Measurements from ENCODE around the gene KDM5B.
"Not testable (repeated sequence)": the region's sequence is repeated elsewhere in the genome, so short reads cannot be mapped to it uniquely, and the experiment has no call there.

Gene KDM5B

DNA sequence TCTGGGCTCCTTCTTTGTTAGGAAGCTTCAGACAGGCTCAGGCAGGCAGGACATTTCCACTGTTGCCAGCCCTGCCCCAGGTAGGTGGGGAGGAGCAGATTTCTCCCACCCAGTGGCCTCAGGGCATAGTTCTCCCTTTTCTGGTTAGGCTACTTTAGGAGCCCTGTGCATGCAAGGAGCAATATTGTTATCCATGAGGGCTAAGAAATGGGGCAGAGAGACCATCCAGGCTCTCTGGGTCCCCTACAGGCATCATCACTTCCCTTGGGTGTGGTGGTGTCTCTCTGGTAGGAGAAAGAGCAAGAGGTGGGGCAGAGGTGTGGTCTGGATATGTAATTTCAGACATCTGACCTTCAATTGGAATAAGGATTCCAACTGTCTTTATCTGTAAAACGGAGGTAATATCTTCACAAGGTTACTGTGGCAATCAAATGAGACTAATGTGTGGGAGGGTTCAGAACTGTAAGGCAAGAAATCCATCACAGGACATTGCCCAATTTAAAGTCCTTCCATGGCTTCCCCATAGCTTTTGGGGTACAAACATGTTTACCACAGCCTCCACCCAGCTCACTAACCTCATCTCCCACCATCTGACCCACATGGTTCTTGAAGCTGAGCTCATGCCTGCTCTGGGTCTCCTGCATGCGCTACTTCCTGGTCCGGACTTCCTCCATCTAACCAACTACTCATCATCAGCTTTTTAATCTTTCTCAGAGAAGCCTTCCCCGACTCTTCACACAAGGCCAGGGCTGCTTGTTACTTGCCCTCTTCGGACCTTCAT is 28.6 kb upstream of the KDM5B start:
- H3K27ac ChIP-seq (ENCODE audit: low read depth, low read length), result no peak overlapping the region
- no peaks in the 10 kb centered on the region for H3K9me3 ChIP-seq (ENCODE audit: low read length)
- no peaks in the 10 kb centered on the region for H3K4me1 ChIP-seq (ENCODE audit: insufficient read depth, low read length)
- H3K4me3 ChIP-seq (ENCODE audit: low read depth in 1 of 2, low read length in 2 of 2), result no peak overlapping the region
- no peaks in the 10 kb centered on the region for H3K36me3 ChIP-seq (ENCODE audit: insufficient read depth, low read length)
- no peak overlapping the region for H3K9ac ChIP-seq (ENCODE audit: low read length)
- no peaks in the 10 kb centered on the region for H3K27me3 ChIP-seq (ENCODE audit: control insufficient read depth in 1 of 2, insufficient read depth in 2 of 2, low read length in 2 of 2)

- Histone ChIP-seq H3K27me3 (ENCODE audit: control insufficient read depth in 1 of 2, insufficient read depth in 2 of 2, low read length in 2 of 2) (no peaks in the 10 kb centered on the region), H3K27ac (ENCODE audit: low read depth, low read length) (no peak overlapping the region)
Observed at GRCh38 chr1:202835548-202836072, 27.4 kb upstream of the KDM5B start.

GRCh38 chr1:202834771-202835547 is 26.7 kb upstream of the KDM5B start:
- no peaks in the 10 kb centered on the region for H3K4me1 ChIP-seq (ENCODE audit: insufficient read depth, low read length)
- H3K9me3 ChIP-seq (ENCODE audit: low read length), result no peaks in the 10 kb centered on the region
- H3K27ac ChIP-seq (ENCODE audit: low read depth, low read length), result no peak overlapping the region
- H3K9ac ChIP-seq (ENCODE audit: low read length), result no peak overlapping the region
- no peaks in the 10 kb centered on the region for H3K36me3 ChIP-seq (ENCODE audit: insufficient read depth, low read length)
- no peak overlapping the region for H3K4me3 ChIP-seq (ENCODE audit: low read depth in 1 of 2, low read length in 2 of 2)
- no peaks in the 10 kb centered on the region for H3K27me3 ChIP-seq (ENCODE audit: control insufficient read depth in 1 of 2, insufficient read depth in 2 of 2, low read length in 2 of 2)

More at GRCh38 chr1:202835548-202836072, 27.4 kb upstream of the KDM5B start:
- Histone ChIP-seq H3K9me3 (ENCODE audit: low read length) (no peaks in the 10 kb centered on the region), H3K36me3 (ENCODE audit: insufficient read depth, low read length) (no peaks in the 10 kb centered on the region), H3K4me3 (ENCODE audit: low read depth in 1 of 2, low read length in 2 of 2) (no peak overlapping the region), H3K9ac (ENCODE audit: low read length) (no peak overlapping the region), H3K4me1 (ENCODE audit: insufficient read depth, low read length) (no peaks in the 10 kb centered on the region)

DNA sequence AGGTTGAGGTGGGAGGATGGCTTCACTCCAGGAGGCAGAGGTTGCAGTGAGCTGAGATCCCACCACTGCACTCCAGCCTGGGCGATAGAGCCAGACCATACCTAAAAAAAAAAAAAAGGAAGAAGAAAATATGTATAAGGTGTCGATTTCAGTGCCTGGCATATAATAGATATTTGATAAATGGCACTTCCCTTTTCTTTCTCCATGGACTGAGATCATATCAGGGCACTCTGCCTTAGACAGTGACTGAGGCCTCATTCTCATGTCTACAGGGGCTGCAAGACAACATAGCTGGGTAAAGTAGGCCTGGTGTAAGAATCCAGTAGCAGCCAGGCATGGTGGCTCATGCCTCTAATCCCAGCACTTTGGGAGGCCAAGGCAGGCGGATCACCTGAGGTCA is 23.7 kb upstream of the KDM5B start:
- no peak overlapping the region for H3K9ac ChIP-seq (ENCODE audit: low read length)
- no peaks in the 10 kb centered on the region for H3K36me3 ChIP-seq (ENCODE audit: insufficient read depth, low read length)
- H3K4me1 ChIP-seq (ENCODE audit: insufficient read depth, low read length), result no peaks in the 10 kb centered on the region
- no peaks in the 10 kb centered on the region for H3K27me3 ChIP-seq (ENCODE audit: control insufficient read depth in 1 of 2, insufficient read depth in 2 of 2, low read length in 2 of 2)
- H3K9me3 ChIP-seq (ENCODE audit: low read length), result no peaks in the 10 kb centered on the region
- H3K27ac ChIP-seq (ENCODE audit: low read depth, low read length), result no peak overlapping the region
- H3K4me3 ChIP-seq (ENCODE audit: low read depth in 1 of 2, low read length in 2 of 2), result no peak overlapping the region

GRCh38 chr1:202829223-202829622 is 21.0 kb upstream of the KDM5B start:
- not testable (repeated sequence) for H3K9me3 ChIP-seq (ENCODE audit: low read length); H3K9ac ChIP-seq (ENCODE audit: low read length); H3K4me1 ChIP-seq (ENCODE audit: insufficient read depth, low read length); H3K36me3 ChIP-seq (ENCODE audit: insufficient read depth, low read length); H3K27me3 ChIP-seq (ENCODE audit: control insufficient read depth in 1 of 2, insufficient read depth in 2 of 2, low read length in 2 of 2); H3K27ac ChIP-seq (ENCODE audit: low read depth, low read length); H3K4me3 ChIP-seq (ENCODE audit: low read depth in 1 of 2, low read length in 2 of 2)

- H3K27me3 ChIP-seq (ENCODE audit: control insufficient read depth in 1 of 2, insufficient read depth in 2 of 2, low read length in 2 of 2), result no peaks in the 10 kb centered on the region
- no peak overlapping the region for H3K9ac ChIP-seq (ENCODE audit: low read length)
- no peaks in the 10 kb centered on the region for H3K4me1 ChIP-seq (ENCODE audit: insufficient read depth, low read length)
- H3K9me3 ChIP-seq (ENCODE audit: low read length), result no peaks in the 10 kb centered on the region
- no peaks in the 10 kb centered on the region for H3K36me3 ChIP-seq (ENCODE audit: insufficient read depth, low read length)
- no peak overlapping the region for H3K27ac ChIP-seq (ENCODE audit: low read depth, low read length)
- no peak overlapping the region for H3K4me3 ChIP-seq (ENCODE audit: low read depth in 1 of 2, low read length in 2 of 2)
Observed at GRCh38 chr1:202825748-202826147, 17.5 kb upstream of the KDM5B start.

DNA sequence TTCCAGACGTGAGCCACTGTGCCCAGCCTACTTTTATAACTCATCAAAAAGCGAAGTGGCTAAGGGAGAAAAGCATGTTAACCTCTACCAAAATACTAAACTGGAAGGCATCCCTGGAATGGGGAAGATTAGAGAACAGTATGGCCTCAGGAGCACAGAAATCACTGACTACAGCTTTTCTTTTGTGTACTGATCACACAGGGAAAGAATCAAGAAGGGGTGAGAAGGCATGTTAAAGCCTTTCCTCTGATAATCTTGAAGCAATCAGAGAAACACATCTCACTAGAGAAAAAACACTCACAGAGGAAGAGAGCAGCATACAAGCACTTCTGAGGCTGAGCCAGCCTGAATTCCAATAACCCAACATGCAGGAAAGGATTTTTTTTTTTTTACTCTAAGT is 13.2 kb upstream of the KDM5B start:
- Histone ChIP-seq H3K9ac (ENCODE audit: low read length) (no peak overlapping the region), H3K4me1 (ENCODE audit: insufficient read depth, low read length) (no peaks in the 10 kb centered on the region), H3K9me3 (ENCODE audit: low read length) (no peaks in the 10 kb centered on the region), H3K27ac (ENCODE audit: low read depth, low read length) (no peak overlapping the region), H3K27me3 (ENCODE audit: control insufficient read depth in 1 of 2, insufficient read depth in 2 of 2, low read length in 2 of 2) (no peaks in the 10 kb centered on the region), H3K36me3 (ENCODE audit: insufficient read depth, low read length) (no peaks in the 10 kb centered on the region), H3K4me3 (ENCODE audit: low read depth in 1 of 2, low read length in 2 of 2) (no peak overlapping the region)

DNA sequence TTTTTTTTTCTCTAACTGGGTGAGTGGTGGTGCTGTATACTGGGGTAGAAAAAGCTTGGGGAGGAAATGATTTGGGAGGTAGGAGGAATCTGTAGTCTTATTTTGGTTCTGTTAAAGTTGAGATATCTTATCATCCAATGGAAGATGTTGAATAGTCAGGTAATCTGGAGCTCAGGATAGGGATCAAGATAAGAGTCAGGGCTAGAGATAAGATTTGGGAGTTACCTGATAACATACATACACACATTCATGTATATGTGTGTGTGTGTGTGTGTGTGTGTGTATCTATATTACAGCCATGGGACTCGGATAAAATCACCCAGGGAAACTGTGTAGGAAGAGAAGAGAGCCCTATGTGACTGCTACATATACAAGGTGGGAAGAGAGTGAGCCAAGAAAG is 10.6 kb upstream of the KDM5B start:
- no peak overlapping the region for H3K9ac ChIP-seq (ENCODE audit: low read length)
- no peaks in the 10 kb centered on the region for H3K9me3 ChIP-seq (ENCODE audit: low read length)
- H3K4me1 ChIP-seq (ENCODE audit: insufficient read depth, low read length), result no peaks in the 10 kb centered on the region
- H3K27me3 ChIP-seq (ENCODE audit: control insufficient read depth in 1 of 2, insufficient read depth in 2 of 2, low read length in 2 of 2), result no peaks in the 10 kb centered on the region
- H3K36me3 ChIP-seq (ENCODE audit: insufficient read depth, low read length), result no peaks in the 10 kb centered on the region
- no peak overlapping the region for H3K27ac ChIP-seq (ENCODE audit: low read depth, low read length)
- H3K4me3 ChIP-seq (ENCODE audit: low read depth in 1 of 2, low read length in 2 of 2), result no peak overlapping the region

DNA sequence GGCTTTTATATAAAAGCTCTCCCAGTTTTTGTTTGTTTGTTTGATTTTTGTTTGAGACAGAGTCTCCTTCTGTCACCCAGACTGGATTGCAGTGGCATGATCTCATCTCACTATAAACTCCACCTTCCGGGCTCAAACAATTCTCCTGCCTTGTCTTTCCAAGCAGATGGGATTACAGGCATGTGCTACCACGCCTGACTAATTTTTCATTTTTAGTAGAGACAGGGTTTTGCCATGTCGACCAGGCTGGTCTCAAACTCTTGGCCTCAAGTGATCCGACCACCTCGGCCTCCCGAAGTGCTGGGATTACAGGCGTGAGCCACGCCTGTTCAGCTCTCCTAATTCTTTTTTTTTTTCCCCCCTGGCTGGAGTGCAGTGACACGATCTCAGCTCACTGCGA is 6.9 kb upstream of the KDM5B start:
- Histone ChIP-seq H3K4me3 (ENCODE audit: low read depth in 1 of 2, low read length in 2 of 2) (no peak overlapping the region), H3K9ac (ENCODE audit: low read length) (no peak overlapping the region), H3K9me3 (ENCODE audit: low read length) (no peaks in the 10 kb centered on the region), H3K4me1 (ENCODE audit: insufficient read depth, low read length) (peaks cover 5% of the 10 kb centered on the region), H3K36me3 (ENCODE audit: insufficient read depth, low read length) (no peaks in the 10 kb centered on the region), H3K27me3 (ENCODE audit: control insufficient read depth in 1 of 2, insufficient read depth in 2 of 2, low read length in 2 of 2) (no peaks in the 10 kb centered on the region), H3K27ac (ENCODE audit: low read depth, low read length) (no peak overlapping the region)

DNA sequence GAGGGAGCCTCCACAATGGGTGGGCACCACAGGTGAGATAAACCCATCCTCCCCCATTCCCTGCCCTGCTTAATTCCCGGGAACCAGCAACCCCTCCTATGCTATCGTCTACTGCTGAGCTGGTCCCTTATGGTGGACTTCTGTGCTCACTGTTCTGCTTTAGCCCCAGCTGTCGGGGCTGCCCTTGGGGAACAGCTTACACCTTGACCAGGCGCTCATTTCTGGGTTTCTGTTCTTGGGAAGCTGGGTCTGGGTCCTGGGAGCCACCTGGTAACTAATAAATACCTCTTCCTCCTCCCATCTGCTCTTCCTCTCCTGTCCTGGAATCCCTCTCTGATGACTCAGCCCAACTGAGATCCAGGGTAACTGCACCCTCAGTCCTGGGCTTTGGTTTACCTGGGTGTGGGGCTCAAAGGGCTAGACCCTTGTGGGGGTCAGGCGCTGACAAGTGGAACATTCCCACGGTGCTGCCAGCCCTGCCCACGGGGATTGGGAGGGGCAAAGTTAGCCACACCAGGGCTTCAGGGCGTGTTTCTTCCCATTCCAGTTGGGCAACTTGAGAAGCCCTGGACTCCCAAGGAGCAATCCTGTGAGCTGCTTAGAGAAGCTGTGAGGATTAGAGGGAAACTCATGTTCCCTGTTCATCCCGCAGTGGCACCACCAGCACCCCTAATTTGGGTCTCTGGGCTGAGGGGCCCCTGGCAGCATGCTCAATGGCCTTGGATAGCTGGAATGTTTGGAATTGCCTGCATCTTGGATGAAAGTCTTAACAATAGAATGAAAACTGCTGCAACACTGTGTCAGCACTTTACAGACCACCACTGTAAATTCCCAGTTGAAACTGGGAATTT is 4.2 kb upstream of the KDM5B start:
- Histone ChIP-seq H3K4me1 (ENCODE audit: insufficient read depth, low read length) (peaks cover 5% of the 10 kb centered on the region), H3K27ac (ENCODE audit: low read depth, low read length) (no peak overlapping the region), H3K9me3 (ENCODE audit: low read length) (no peaks in the 10 kb centered on the region), H3K4me3 (ENCODE audit: low read depth in 1 of 2, low read length in 2 of 2) (no peak overlapping the region), H3K36me3 (ENCODE audit: insufficient read depth, low read length) (no peaks in the 10 kb centered on the region), H3K27me3 (ENCODE audit: control insufficient read depth in 1 of 2, insufficient read depth in 2 of 2, low read length in 2 of 2) (no peaks in the 10 kb centered on the region), H3K9ac (ENCODE audit: low read length) (no peak overlapping the region)
